A549 (cell line): Measurements from ENCODE around the gene TCF4.

Source experiments
- ESRRA ChIP-seq: fragments of 150-350 bp; IDR thresholded peaks from 2 replicates; pipeline ENCODE4 v1.6.1; 2014; ENCODE audit warnings: mild to moderate bottlenecking, low read length, borderline replicate concordance
- NPAS2 ChIP-seq: fragments of 250-450 bp; sonication (Bioruptor Pico); IDR thresholded peaks from 2 replicates; pipeline ENCODE4 v1.8.0; 2022; ENCODE audit warnings: mild to moderate bottlenecking, moderate library complexity, borderline replicate concordance

GRCh38 chr18:55353391-55353790 is 234.6 kb downstream of the TCF4 start:
- TF ChIP-seq ESRRA, result no peak
- TF ChIP-seq NPAS2 (CRISPR knock-in tag), result no peak
